Measurements from ENCODE around the gene RPS6KA2.

DNA sequence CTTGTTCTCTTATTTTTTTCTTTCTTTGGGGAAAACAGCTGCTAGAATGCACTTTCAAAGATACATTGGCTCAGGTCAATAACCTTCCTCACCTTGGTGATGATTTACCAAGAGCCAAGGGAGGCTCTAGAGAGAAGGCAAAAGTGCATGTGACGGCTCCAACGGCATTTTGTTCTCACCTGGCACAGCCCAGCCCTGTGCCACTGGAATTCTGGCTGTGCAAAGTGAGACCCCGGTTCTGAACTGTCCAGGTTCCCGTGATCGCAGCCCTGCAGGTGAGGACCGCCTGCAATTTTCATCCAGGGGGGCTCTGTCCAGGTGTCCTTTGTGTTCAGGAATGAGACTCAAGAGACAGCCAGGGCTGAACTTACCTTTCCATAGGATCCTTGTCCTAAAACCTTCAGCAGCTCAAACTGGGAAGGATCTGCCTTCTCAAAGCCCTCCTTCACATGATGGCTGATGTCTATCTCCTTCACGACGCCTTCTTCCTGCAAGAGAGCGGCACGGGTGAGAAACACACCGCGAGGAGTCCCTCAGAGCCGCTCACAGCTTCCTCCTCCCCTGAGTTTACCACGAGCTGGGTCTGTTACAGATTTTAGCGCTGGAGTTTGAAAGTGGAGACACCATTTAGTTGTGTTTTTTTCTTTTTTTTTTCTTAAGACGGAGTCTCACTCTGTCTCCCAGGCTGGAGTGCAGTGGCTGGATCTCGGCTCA is 88.6 kb downstream of the RPS6KA2 start:
- TF ChIP-seq, protein P1, sequence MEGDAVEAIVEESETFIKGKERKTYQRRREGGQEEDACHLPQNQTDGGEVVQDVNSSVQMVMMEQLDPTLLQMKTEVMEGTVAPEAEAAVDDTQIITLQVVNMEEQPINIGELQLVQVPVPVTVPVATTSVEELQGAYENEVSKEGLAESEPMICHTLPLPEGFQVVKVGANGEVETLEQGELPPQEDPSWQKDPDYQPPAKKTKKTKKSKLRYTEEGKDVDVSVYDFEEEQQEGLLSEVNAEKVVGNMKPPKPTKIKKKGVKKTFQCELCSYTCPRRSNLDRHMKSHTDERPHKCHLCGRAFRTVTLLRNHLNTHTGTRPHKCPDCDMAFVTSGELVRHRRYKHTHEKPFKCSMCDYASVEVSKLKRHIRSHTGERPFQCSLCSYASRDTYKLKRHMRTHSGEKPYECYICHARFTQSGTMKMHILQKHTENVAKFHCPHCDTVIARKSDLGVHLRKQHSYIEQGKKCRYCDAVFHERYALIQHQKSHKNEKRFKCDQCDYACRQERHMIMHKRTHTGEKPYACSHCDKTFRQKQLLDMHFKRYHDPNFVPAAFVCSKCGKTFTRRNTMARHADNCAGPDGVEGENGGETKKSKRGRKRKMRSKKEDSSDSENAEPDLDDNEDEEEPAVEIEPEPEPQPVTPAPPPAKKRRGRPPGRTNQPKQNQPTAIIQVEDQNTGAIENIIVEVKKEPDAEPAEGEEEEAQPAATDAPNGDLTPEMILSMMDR (IDR thresholded peaks at IDR 0.05): no peak
- TF ChIP-seq POLR2A (IDR thresholded peaks at IDR 0.05): no peak
